Measurements from ENCODE around the gene HAAO. TPM values are rescaled to one million over a fixed set of nuclear protein-coding genes. Genes with fewer than 3 reads are reported as not detected.

HAAO gene
- total RNA-seq, 1 experiment from 2014 or later, result 6.6 TPM

DNA sequence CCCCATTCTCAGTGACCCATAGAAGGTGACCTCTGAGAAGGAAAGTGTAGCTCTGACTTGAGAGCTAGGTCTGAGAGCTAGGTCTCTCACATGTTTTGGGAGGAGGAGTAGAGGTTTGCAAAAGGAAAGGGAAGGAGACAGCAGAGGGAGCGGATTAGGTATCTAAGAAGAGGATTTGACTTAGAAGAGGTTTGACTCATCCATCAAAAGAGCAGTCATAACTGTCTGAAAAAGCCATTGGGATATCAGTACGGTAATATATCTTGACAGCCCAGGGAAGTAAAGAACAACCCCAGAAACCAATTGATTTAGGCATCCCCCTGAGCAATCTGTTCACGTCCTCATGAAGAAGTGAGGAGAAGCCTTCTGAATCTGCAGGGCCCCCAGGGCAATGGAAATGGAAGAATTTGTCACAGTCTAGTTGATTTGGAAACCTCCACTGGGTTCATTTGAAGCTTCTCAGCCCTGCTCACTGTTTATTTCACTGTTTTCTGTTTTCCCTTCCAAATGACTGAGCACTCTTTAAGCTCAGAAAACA is 47.8 kb downstream of the HAAO start:
- Histone ChIP-seq H3K9me3 (ENCODE audit: control insufficient read depth, low read depth, low read length) (no peaks in the 10 kb centered on the region), H3K79me2 (ENCODE audit: insufficient read depth, low read length) (no peaks in the 10 kb centered on the region), H3K27me3 (ENCODE audit: insufficient read depth, low read length) (no peaks in the 10 kb centered on the region), H3K56ac (ENCODE audit: insufficient read length, low read depth, low read length) (no peak overlapping the region), H3K79me1 (ENCODE audit: insufficient read depth, low read depth, low read length, poor library complexity, severe bottlenecking) (no peaks in the 10 kb centered on the region), H3K23me2 (ENCODE audit: insufficient read length, low read depth, low read length, poor library complexity, severe bottlenecking) (no peaks in the 10 kb centered on the region), H3K4me2 (ENCODE audit: insufficient read depth, insufficient read length, low read length) (no peak overlapping the region), H4K5ac (ENCODE audit: insufficient read length, low read depth, low read length) (no peak overlapping the region), H3K4me1 (ENCODE audit: insufficient read depth, low read length) (no peaks in the 10 kb centered on the region), H4K20me1 (ENCODE audit: control insufficient read depth, insufficient read depth, insufficient read length) (no peaks in the 10 kb centered on the region), H2BK5ac (ENCODE audit: insufficient read length, low read length) (no peak overlapping the region), H3K4ac (ENCODE audit: low read depth, low read length) (no peak overlapping the region), H3K23ac (ENCODE audit: insufficient read length, low read depth, low read length) (no peak overlapping the region), H4K8ac (replicated peaks; ENCODE audit: insufficient read length, low read depth, low read length) (no peak overlapping the region), H4K91ac (ENCODE audit: insufficient read length, low read depth, low read length) (no peak overlapping the region), H3K9ac (ENCODE audit: extremely low read depth, insufficient read length, low read length) (no peak overlapping the region), H2AK5ac (ENCODE audit: insufficient read length, low read length) (no peak overlapping the region), H3K27ac (ENCODE audit: insufficient read length, low read depth, low read length) (no peak overlapping the region), H3T11ph (ENCODE audit: low read length) (no peak overlapping the region), H3K14ac (ENCODE audit: insufficient read depth, low read length) (no peak overlapping the region), H3K18ac (ENCODE audit: insufficient read length, low read depth, low read length) (no peak overlapping the region), H2AFZ (ENCODE audit: low read length) (no peak overlapping the region), H2BK12ac (ENCODE audit: insufficient read length, low read depth, low read length) (no peak overlapping the region), H2BK15ac (ENCODE audit: low read depth, low read length) (no peak overlapping the region), H2BK20ac (ENCODE audit: low read depth, low read length, poor library complexity, severe bottlenecking) (no peak overlapping the region), H2BK120ac (ENCODE audit: low read depth, low read length, poor library complexity, severe bottlenecking) (no peak overlapping the region)
- Mint-ChIP-seq H3K4me3 (no peak overlapping the region), H3K27ac (no peak overlapping the region), H3K27me3 (ENCODE audit: low read depth) (no peaks in the 10 kb centered on the region), H3K4me1 (peaks cover 4 to 9% of the 10 kb centered on the region in 2 experiments), H3K36me3 (ENCODE audit: insufficient read depth in 1 of 3, low read depth in 3 of 3) (peaks cover 15 to 21% (median 19%) of the 10 kb centered on the region in 3 experiments), H3K9me3 (peaks cover 0 to 4% of the 10 kb centered on the region in 2 experiments; a peak in 2 of 5 replicates)
- TF ChIP-seq, protein P1, sequence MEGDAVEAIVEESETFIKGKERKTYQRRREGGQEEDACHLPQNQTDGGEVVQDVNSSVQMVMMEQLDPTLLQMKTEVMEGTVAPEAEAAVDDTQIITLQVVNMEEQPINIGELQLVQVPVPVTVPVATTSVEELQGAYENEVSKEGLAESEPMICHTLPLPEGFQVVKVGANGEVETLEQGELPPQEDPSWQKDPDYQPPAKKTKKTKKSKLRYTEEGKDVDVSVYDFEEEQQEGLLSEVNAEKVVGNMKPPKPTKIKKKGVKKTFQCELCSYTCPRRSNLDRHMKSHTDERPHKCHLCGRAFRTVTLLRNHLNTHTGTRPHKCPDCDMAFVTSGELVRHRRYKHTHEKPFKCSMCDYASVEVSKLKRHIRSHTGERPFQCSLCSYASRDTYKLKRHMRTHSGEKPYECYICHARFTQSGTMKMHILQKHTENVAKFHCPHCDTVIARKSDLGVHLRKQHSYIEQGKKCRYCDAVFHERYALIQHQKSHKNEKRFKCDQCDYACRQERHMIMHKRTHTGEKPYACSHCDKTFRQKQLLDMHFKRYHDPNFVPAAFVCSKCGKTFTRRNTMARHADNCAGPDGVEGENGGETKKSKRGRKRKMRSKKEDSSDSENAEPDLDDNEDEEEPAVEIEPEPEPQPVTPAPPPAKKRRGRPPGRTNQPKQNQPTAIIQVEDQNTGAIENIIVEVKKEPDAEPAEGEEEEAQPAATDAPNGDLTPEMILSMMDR (conservative IDR thresholded peaks at IDR 0.05), result no peak
- no CpG with 5 or more reads among the region's 3 CpGs for WGBS (ENCODE audit: extremely low coverage, insufficient read length, low lambda C conversion rate)
- no peak for DNase-seq

Measured in H9 (cell line).